ENCODE measurements around the gene EN2. TPM values are rescaled to one million over a fixed set of nuclear protein-coding genes. Genes with fewer than 3 reads are reported as not detected.

The EN2 gene
- polyA plus RNA-seq, 3 donors, result 0.04 to 0.15 (median 0.06) TPM

- DNase-seq (ENCODE audit: low read depth in 3 of 3, low spot score in 2 of 3), result no peak
Measured at GRCh38 chr7:155497149-155497901, 39.4 kb downstream of the EN2 start.

- no peak for DNase-seq (ENCODE audit: low read depth in 3 of 3, low spot score in 2 of 3)
Measured at GRCh38 chr7:155505422-155505793, 47.5 kb downstream of the EN2 start.

- DNase-seq (ENCODE audit: low read depth in 3 of 3, low spot score in 2 of 3), result no peak
Measured at GRCh38 chr7:155506854-155507337, 49.0 kb downstream of the EN2 start.

GRCh38 chr7:155507576-155507975 lies 49.6 kb downstream of the EN2 start:
- DNase-seq (ENCODE audit: low read depth in 3 of 3, low spot score in 2 of 3), result no peak

- no peak for DNase-seq (ENCODE audit: low read depth in 3 of 3, low spot score in 2 of 3)
Measured at GRCh38 chr7:155508376-155509358, 50.7 kb downstream of the EN2 start.

GRCh38 chr7:155509359-155509724 lies 51.4 kb downstream of the EN2 start:
- DNase-seq (ENCODE audit: low read depth in 3 of 3, low spot score in 2 of 3), result no peak

- DNase-seq (ENCODE audit: low read depth in 3 of 3, low spot score in 2 of 3), result no peak
Measured at GRCh38 chr7:155509725-155510551, 52.0 kb downstream of the EN2 start.

- DNase-seq (ENCODE audit: low read depth in 3 of 3, low spot score in 2 of 3), result no peak
Measured at GRCh38 chr7:155510975-155511701, 53.2 kb downstream of the EN2 start.

GRCh38 chr7:155511702-155511996 lies 53.7 kb downstream of the EN2 start:
- DNase-seq (ENCODE audit: low read depth in 3 of 3, low spot score in 2 of 3), result no peak

GRCh38 chr7:155512246-155512887 lies 54.4 kb downstream of the EN2 start:
- DNase-seq (ENCODE audit: low read depth in 3 of 3, low spot score in 2 of 3), result no peak

GRCh38 chr7:155513543-155514285 lies 55.8 kb downstream of the EN2 start:
- DNase-seq (ENCODE audit: low read depth in 3 of 3, low spot score in 2 of 3), result no peak

- DNase-seq (ENCODE audit: low read depth in 3 of 3, low spot score in 2 of 3), result no peak
Measured at GRCh38 chr7:155514296-155514695, 56.4 kb downstream of the EN2 start.

Other genes starting within 250 kb of the EN2 start
- 10 to 100 TPM; 30.3 to 36.7 (median 31.1) TPM for gene INSIG1, start 160.3 kb upstream of the EN2 start, polyA plus RNA-seq (ENCODE audit: insufficient read length in 3 of 3)
- not detected for gene CNPY1, start 88.4 kb downstream of the EN2 start, polyA plus RNA-seq (ENCODE audit: insufficient read length in 3 of 3)
- 10 to 100 TPM; 26.2 to 33.6 (median 26.5) TPM for gene RBM33, start 186.5 kb downstream of the EN2 start, polyA plus RNA-seq (ENCODE audit: insufficient read length in 3 of 3)